DND-41 (cell line): ENCODE measurements around the gene SH3RF3.

Experiments
- CTCF ChIP-seq: IDR thresholded peaks from 2 replicates; pipeline ENCODE4 v1.5.1; 2012; ENCODE audit warnings: borderline replicate concordance, low read length, moderate library complexity, mild to moderate bottlenecking; ENCODE audit not compliant: poor library complexity, severe bottlenecking; ENCODE audit errors: extremely low read depth
- EZH2 ChIP-seq: IDR thresholded peaks from 3 replicates; pipeline ENCODE4 v1.6.1; 2012; ENCODE audit warnings: borderline replicate concordance, low read depth, mild to moderate bottlenecking, moderate library complexity, low read length, inconsistent platforms; ENCODE audit not compliant: severe bottlenecking

DNA sequence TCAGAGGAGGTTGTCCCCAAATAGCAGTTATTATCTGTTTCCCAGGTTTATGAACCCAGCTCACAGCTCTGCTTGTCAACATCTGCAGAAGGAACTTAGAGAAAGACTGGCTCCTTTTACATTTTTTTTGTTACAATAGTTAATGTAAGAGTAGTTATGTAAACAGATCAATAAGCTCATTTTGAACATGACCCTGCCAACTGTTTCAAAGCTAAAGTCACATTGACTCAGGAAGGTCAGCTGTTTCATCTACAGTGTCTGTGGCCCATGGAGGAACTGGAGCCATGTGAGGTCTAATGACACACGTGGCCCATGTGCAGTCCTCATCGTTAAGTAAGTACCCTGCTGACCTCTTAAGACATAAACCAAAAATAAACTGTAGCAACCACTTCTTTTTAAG, 97.1 kb downstream of the SH3RF3 start:
- no peak for TF ChIP-seq CTCF
- no peak for TF ChIP-seq EZH2
